GM12878 (cell line): ENCODE results near the gene INHA. TPM values are rescaled to one million over a fixed set of nuclear protein-coding genes. Genes with fewer than 3 reads are reported as not detected.

ENCODE experiments used
- ATAC-seq: fragments of 200-7000 bp; cut with Tn5 transposase; 3 replicates; pipeline ENCODE4 v1.9.1; 2020; ENCODE audit warnings: mild to moderate bottlenecking, moderate library complexity
- BruUV-seq: library from RNA; stranded (reverse); fragments of 400-500 nt; replicated peaks from 2 replicates; lab custom pipeline; 2021; lab: Mats Ljungman, UMichigan
- CTCF ChIA-PET: fragments of 300-600 bp; sonication (Branson Sonifier 250); formaldehyde crosslinking; extraction: SDS; loops from one replicate; lab custom pipeline; 2021; ENCODE audit warnings: inconsistent platforms; lab: Yijun Ruan, JAX
- POLR2A ChIA-PET: fragments of 350-600 bp; formaldehyde crosslinking; extraction: SDS; loops from one replicate; lab custom pipeline; 2021; ENCODE audit warnings: inconsistent platforms; lab: Charles Lee
- RAD21 ChIA-PET: fragments of 300-600 bp; sonication (Branson Sonifier 250); formaldehyde crosslinking; loops from one replicate; lab custom pipeline; 2023; ENCODE audit warnings: antibody characterized with exemption; ENCODE audit not compliant: unreplicated experiment; lab: Charles Lee
- SMC1A ChIA-PET: fragments of 300-600 bp; sonication (Branson Sonifier 250); formaldehyde crosslinking; loops from one replicate; lab custom pipeline; 2023; ENCODE audit not compliant: unreplicated experiment, uncharacterized antibody; lab: Charles Lee
- DNase-seq: peaks from one replicate; pipeline ENCODE4 v3.0.0-alpha.2; 2011; ENCODE audit warnings: low read depth, low spot score
- FAIRE-seq: peaks from 3 replicates; lab custom pipeline; 2011; peaks lifted over from hg19 to GRCh38; lab: Jason Lieb, UNC
- H2AFZ ChIP-seq: 2 replicates; pipeline ENCODE4 v1.6.0; 2011; ENCODE audit warnings: low read depth, low read length, control low read depth; ENCODE audit not compliant: control insufficient read depth
- H3K27ac ChIP-seq: 2 replicates; pipeline ENCODE4 v1.5.1; 2011; ENCODE audit warnings: control low read depth; ENCODE audit not compliant: control insufficient read depth, insufficient read depth
- H3K27me3 ChIP-seq, 2 experiments: replicated peaks in 1 of 2; 2 replicates each; pipeline versions ENCODE4 v1.6.0 to v1.6.1; 2011; ENCODE audit warnings: low read length in 1 of 2; ENCODE audit not compliant: control insufficient read depth in 2 of 2, insufficient read depth in 2 of 2
- H3K36me3 ChIP-seq, 2 experiments: 2 replicates each; pipeline ENCODE4 v1.5.1; 2011; ENCODE audit warnings: low read length in 1 of 2; ENCODE audit not compliant: control insufficient read depth in 2 of 2, insufficient read depth in 2 of 2
- H3K4me1 ChIP-seq: 2 replicates; pipeline ENCODE4 v1.6.1; 2011; ENCODE audit warnings: mild to moderate bottlenecking, low read length, moderate library complexity, mixed read lengths; ENCODE audit not compliant: control insufficient read depth, insufficient read depth
- H3K4me2 ChIP-seq: 2 replicates; pipeline ENCODE4 v1.6.0; 2011; ENCODE audit warnings: control low read depth; ENCODE audit not compliant: control insufficient read depth, insufficient read depth
- H3K4me3 ChIP-seq: fragments of 200-600 bp; sonication (generic); 2 replicates; pipeline ENCODE4 v1.5.1; 2016
- H3K79me2 ChIP-seq: 2 replicates; pipeline ENCODE4 v1.6.0; 2011; ENCODE audit warnings: low read length; ENCODE audit not compliant: control insufficient read depth, insufficient read depth
- H3K9ac ChIP-seq: 2 replicates; pipeline ENCODE4 v1.8.0; 2011; ENCODE audit warnings: low read length, control low read depth, mixed read lengths; ENCODE audit not compliant: control insufficient read depth, insufficient read depth
- H3K9me3 ChIP-seq: replicated peaks from 3 replicates; pipeline ENCODE4 v1.5.1; 2011; ENCODE audit warnings: mild to moderate bottlenecking, low read length; ENCODE audit not compliant: control insufficient read depth, insufficient read depth
- H4K20me1 ChIP-seq: 2 replicates; pipeline ENCODE4 v1.6.0; 2011; ENCODE audit not compliant: control insufficient read depth, insufficient read depth
- CEBPZ ChIP-seq: fragments of 150-350 bp; IDR thresholded peaks from 2 replicates; pipeline ENCODE4 v1.6.1; 2016; ENCODE audit warnings: low read depth, low read length
- CREB1 ChIP-seq: IDR thresholded peaks from 2 replicates; pipeline ENCODE4 v1.6.1; 2012; ENCODE audit warnings: low read depth, mild to moderate bottlenecking, inconsistent platforms
- CREM ChIP-seq: IDR thresholded peaks from 2 replicates; pipeline ENCODE4 v1.6.1; 2014; ENCODE audit warnings: antibody characterized with exemption, low read depth
- E2F4 ChIP-seq: IDR thresholded peaks from 2 replicates; pipeline ENCODE4 v1.6.1; 2012; ENCODE audit warnings: low read depth, low read length, improper control_type of control experiment
- GABPA ChIP-seq: IDR thresholded peaks from 2 replicates; pipeline ENCODE4 v1.6.1; 2014; ENCODE audit warnings: antibody characterized with exemption, low read depth, mild to moderate bottlenecking, inconsistent platforms
- JUND ChIP-seq: IDR thresholded peaks from 2 replicates; pipeline ENCODE4 v1.6.1; 2012; ENCODE audit warnings: low read depth, mild to moderate bottlenecking, low read length, improper control_type of control experiment, moderate library complexity
- SREBF1 ChIP-seq: IDR thresholded peaks from 2 replicates; pipeline ENCODE4 v1.6.1; 2012; ENCODE audit warnings: mild to moderate bottlenecking, low read length
- TAF1 ChIP-seq: IDR thresholded peaks from 2 replicates; pipeline ENCODE4 v1.6.1; 2011; ENCODE audit warnings: mild to moderate bottlenecking, low read depth, low read length, borderline replicate concordance
- TCF7 ChIP-seq: IDR thresholded peaks from 2 replicates; pipeline ENCODE4 v1.6.1; 2014; ENCODE audit warnings: antibody characterized with exemption, borderline replicate concordance
- ZBTB4 ChIP-seq: fragments of 450-650 bp; formaldehyde crosslinking; IDR thresholded peaks from 2 replicates; pipeline ENCODE4 v1.4.0; 2022; ENCODE audit warnings: mild to moderate bottlenecking, moderate library complexity
- ZNF274 ChIP-seq: IDR thresholded peaks from one replicate; pipeline ENCODE4 v1.8.0; 2011; ENCODE audit not compliant: insufficient read length, insufficient read depth
- ZNF622 ChIP-seq: fragments of 450-650 bp; IDR thresholded peaks from 2 replicates; pipeline ENCODE4 v1.6.1; 2017; ENCODE audit warnings: mild to moderate bottlenecking, inconsistent platforms
- ZSCAN29 ChIP-seq: fragments of 450-650 bp; IDR thresholded peaks from 2 replicates; pipeline ENCODE4 v1.6.1; 2017; ENCODE audit warnings: mild to moderate bottlenecking, moderate library complexity
- WGBS: methylation state at CpG from one replicate; pipeline ENCODE4 v1.1.6; 2016; ENCODE audit warnings: low lambda C conversion rate; ENCODE audit not compliant: insufficient replicate concordance, insufficient coverage; ENCODE audit errors: missing lambda C conversion rate; 5-methylcytosine and 5-hydroxymethylcytosine counted together
- in situ Hi-C: fragments of 300-500 bp; cut with MboI; formaldehyde crosslinking; loops from 9 replicates; pipeline ENCODE4 v1.14.3; 2018; ENCODE audit warnings: mixed read lengths
- intact Hi-C: fragments of 100-400 bp; cut with micrococcal nuclease; formaldehyde crosslinking; loops from one replicate; pipeline ENCODE4 v1.14.2; 2022; ENCODE audit not compliant: unreplicated experiment
- polyA plus RNA-seq, 11 experiments: library from polyadenylated mRNA; depleted of rRNA in 4 of 11; unstranded in 6 of 11; stranded (reverse) in 5 of 11; fragments of >200 nt; fragmentation: Nextera tagmentation in 4 of 11; fragmentation: Illumina TruSeq in 1 of 11; extraction: Ambion mirVana in 4 of 11; extraction: Trizol in 1 of 11; gene quantifications; 1 replicate in 1 of 11; 2 replicates in 10 of 11; pipeline versions ENCODE4 v1.2.1 to v1.2.3, GENCODE V29; 2011 to 2016; ENCODE audit warnings: inconsistent platforms in 2 of 11, missing spikeins in 2 of 11, low read depth in 1 of 11
- total RNA-seq, 4 experiments: library from RNA; depleted of rRNA in 3 of 4; stranded (reverse); fragments of >200 nt in 3 of 4; fragmentation: Illumina TruSeq in 1 of 4; extraction: Trizol in 1 of 4; gene quantifications; 2 replicates each; pipeline versions ENCODE4 v1.2.1 to v1.2.3, GENCODE V29; 2013 to 2021

Gene INHA
- total and polyA plus RNA-seq, 10 of the 15 experiments (the other 5 are each of a cell fraction or from before 2014, with no cell fraction given), result not detected

GRCh38 chr2:219608399-219608964 is 36.4 kb downstream of the INHA start:
- ChIA-PET POLR2A (no interaction called here), SMC1A (no interaction called here), RAD21 (no interaction called here), CTCF (no interaction called here)
- Histone ChIP-seq H2AFZ (no peak overlapping the region), H3K27me3 (no peaks in the 10 kb centered on the region), H4K20me1 (no peaks in the 10 kb centered on the region), H3K4me3 (no peak overlapping the region), H3K36me3 (peaks cover 6 to 12% of the 10 kb centered on the region in 2 experiments; a peak in 3 of 4 replicates), H3K9me3 (no peaks in the 10 kb centered on the region), H3K9ac (no peak overlapping the region), H3K79me2 (no peaks in the 10 kb centered on the region), H3K4me2 (no peak overlapping the region), H3K4me1 (0 out of 2 replicates have a peak, but pooled peaks cover 4% of the 10 kb centered on the region), H3K27ac (no peak overlapping the region)
- no TSS peak for BruUV-seq
- TF ChIP-seq ZNF274 (no peak), TAF1 (no peak), SREBF1 (no peak), CEBPZ (no peak), JUND (no peak), CREB1 (no peak), ZNF622 (no peak), ZSCAN29 (no peak), GABPA (no peak), TCF7 (no peak), CREM (no peak), ZBTB4 (CRISPR knock-in tag) (no peak), E2F4 (no peak)
- FAIRE-seq (no peak), DNase-seq (no peak), ATAC-seq (no peak)
- in situ Hi-C loops (no loop called here), intact Hi-C loops (no loop called here)
- WGBS, result 73% methylated on average over 15 of the region's 15 CpGs
